ENCODE measurements around the gene NPFF. TPM values are rescaled to one million over a fixed set of nuclear protein-coding genes. Genes with fewer than 3 reads are reported as not detected.

NPFF gene
- total RNA-seq, 2 experiments from 2014 or later, result not detected

DNA sequence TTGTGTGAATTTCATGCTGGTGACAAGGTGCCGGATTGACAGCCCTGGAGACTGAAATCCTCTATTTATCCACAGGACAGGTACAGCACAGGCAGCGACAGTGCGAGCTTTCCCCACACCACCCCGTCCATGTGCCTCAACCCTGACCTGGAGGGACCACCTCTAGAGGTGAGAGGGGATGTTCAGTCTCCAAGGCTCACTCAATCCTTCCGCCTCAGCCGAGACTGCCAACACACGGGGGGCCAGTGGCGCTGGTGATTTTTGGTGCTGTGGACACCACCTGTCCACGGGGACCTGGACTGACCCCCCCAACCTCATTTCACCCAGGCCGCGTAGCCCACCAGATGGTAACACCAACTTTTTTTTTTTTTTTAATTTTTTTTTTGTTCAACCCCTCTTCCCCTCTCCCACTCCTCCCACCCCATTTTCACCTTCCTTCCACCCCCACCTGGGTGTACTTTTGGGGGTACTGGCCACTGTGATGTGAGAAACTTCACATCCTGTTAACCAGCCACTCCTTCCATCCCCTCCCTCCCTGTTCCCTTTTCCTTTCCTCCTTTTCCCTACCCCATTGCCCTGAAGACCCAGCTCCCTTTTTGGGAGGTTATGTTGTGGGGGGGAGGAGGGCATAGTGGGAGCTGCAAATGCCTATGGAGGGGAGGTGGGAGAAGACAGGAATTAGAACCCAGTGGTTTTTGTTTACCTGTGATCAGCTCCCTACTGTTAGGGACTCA is 42.4 kb downstream of the NPFF start:
- peaks cover 100% of the 10 kb centered on the region for H3K36me3 Mint-ChIP-seq (ENCODE audit: low read depth)
- H3K4me1 Mint-ChIP-seq (ENCODE audit: low read depth), result peaks cover 53% of the 10 kb centered on the region

DNA sequence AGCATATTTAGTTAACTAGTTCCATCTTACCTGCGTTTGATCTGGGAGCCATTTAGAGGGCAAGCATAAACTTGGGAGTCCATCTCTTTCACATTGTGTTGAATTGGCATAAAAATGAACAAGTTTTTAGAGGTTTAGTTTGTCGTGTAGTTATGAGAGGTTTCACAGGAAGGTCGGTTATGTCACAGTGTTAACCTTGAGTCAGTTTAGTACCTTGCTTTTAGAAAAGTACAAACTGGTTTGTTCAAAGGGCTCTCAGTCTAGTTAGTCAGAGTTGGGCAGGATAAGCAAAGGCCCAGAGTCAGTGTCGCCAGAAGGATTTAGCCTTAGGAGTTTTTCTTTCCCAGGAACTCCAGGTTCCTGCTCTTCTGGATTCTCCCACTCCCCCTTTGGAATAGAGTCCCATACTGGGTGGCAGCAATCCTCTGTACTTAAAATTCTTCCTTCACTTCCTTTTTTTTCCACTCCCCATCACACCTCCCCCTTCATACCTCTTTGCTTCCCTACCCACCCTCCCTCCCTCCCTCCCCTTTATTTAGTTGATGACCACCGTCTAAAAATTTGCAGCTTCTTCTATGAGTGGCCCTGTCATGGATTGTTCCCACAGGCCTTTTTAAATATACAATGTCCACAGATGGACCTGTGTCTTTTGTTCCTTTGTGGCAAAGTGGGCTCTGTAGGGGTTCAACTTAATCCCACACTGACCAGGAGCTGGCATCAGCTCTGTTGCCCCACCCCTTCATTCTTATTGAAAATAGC is 43.3 kb downstream of the NPFF start:
- peaks cover 57% of the 10 kb centered on the region for H3K4me1 Mint-ChIP-seq (ENCODE audit: low read depth)
- Histone ChIP-seq H3K4me3 (ENCODE audit: low read length) (no peak overlapping the region), H3K9me3 (ENCODE audit: control insufficient read depth in 1 of 2, insufficient read depth in 1 of 2, low read length in 2 of 2) (no peaks in the 10 kb centered on the region), H3K4me1 (ENCODE audit: insufficient read depth, low read length) (peaks cover 9% of the 10 kb centered on the region), H3K27me3 (ENCODE audit: control insufficient read depth in 1 of 2, insufficient read depth in 2 of 2, low read length in 2 of 2) (no peaks in the 10 kb centered on the region), H3K27ac (ENCODE audit: low read depth in 1 of 2, low read length in 2 of 2) (no peak overlapping the region), H3K36me3 (ENCODE audit: insufficient read depth, low read length) (peaks cover 100% of the 10 kb centered on the region)
- ATAC-seq (ENCODE audit: poor library complexity) (no peak), DNase-seq (no peak)
- intact Hi-C loops (cut with DNase I, micrococcal nuclease), result no loop called here
- ChIA-PET CTCF (no interaction called here), POLR2A (no interaction called here)
- peak overlapping the region; percentile 10 for H3K27ac Mint-ChIP-seq
- H3K27me3 Mint-ChIP-seq, result no peaks in the 10 kb centered on the region
- TF ChIP-seq, protein P1, sequence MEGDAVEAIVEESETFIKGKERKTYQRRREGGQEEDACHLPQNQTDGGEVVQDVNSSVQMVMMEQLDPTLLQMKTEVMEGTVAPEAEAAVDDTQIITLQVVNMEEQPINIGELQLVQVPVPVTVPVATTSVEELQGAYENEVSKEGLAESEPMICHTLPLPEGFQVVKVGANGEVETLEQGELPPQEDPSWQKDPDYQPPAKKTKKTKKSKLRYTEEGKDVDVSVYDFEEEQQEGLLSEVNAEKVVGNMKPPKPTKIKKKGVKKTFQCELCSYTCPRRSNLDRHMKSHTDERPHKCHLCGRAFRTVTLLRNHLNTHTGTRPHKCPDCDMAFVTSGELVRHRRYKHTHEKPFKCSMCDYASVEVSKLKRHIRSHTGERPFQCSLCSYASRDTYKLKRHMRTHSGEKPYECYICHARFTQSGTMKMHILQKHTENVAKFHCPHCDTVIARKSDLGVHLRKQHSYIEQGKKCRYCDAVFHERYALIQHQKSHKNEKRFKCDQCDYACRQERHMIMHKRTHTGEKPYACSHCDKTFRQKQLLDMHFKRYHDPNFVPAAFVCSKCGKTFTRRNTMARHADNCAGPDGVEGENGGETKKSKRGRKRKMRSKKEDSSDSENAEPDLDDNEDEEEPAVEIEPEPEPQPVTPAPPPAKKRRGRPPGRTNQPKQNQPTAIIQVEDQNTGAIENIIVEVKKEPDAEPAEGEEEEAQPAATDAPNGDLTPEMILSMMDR (IDR thresholded peaks at IDR 0.05), result no peak
- no peak overlapping the region for H3K4me3 Mint-ChIP-seq
- H3K9me3 Mint-ChIP-seq, result no peaks in the 10 kb centered on the region
- peaks cover 100% of the 10 kb centered on the region for H3K36me3 Mint-ChIP-seq (ENCODE audit: low read depth)

More for the DNA sequence above, 42.4 kb downstream of the NPFF start:
- H3K27me3 Mint-ChIP-seq, result no peaks in the 10 kb centered on the region
- intact Hi-C loops (cut with DNase I, micrococcal nuclease), result no loop called here
- H3K27ac ChIP-seq (ENCODE audit: low read depth in 1 of 2, low read length in 2 of 2), result no peak overlapping the region
- peaks cover 100% of the 10 kb centered on the region for H3K36me3 ChIP-seq (ENCODE audit: insufficient read depth, low read length)
- H3K27me3 ChIP-seq (ENCODE audit: control insufficient read depth in 1 of 2, insufficient read depth in 2 of 2, low read length in 2 of 2), result no peaks in the 10 kb centered on the region
- H3K4me1 ChIP-seq (ENCODE audit: insufficient read depth, low read length), result peaks cover 12% of the 10 kb centered on the region
- no peak overlapping the region for H3K4me3 Mint-ChIP-seq
- H3K9me3 Mint-ChIP-seq, result no peaks in the 10 kb centered on the region
- no peak for DNase-seq
- no peak overlapping the region for H3K4me3 ChIP-seq (ENCODE audit: low read length)
- no peaks in the 10 kb centered on the region for H3K9me3 ChIP-seq (ENCODE audit: control insufficient read depth in 1 of 2, insufficient read depth in 1 of 2, low read length in 2 of 2)
- TF ChIP-seq, protein P1 (IDR thresholded peaks at IDR 0.05), result no peak
- POLR2A ChIA-PET, result interaction anchor here (0.9 to 1.4 kb wide), 2 partner anchors 8 to 44 kb away, joined by 3 to 4 read pairs; no protein-coding TSS in a partner anchor
- H3K27ac Mint-ChIP-seq, result peak overlapping the region; percentile 36
- CTCF ChIA-PET, result no interaction called here
- no peak for ATAC-seq (ENCODE audit: poor library complexity)

DNA sequence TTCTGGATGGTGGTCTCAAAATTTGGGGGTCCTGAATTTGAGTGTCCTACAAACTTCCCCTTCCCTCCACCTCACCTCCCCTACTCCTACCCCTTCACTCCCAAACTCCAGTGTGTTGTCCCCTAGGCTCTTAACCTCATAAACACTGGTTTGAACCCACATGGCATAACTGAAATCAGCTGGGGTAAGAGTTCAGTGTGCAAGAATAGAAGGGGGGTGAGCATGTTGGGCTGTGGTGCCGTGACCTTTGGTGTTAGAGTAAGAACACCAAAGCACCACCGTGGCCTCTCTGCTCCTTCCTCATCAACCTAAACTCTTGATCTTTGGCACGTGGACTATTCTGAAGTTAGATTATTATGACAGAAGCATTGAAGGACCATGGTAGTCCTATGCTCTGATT is 44.3 kb downstream of the NPFF start:
- intact Hi-C loops (cut with DNase I, micrococcal nuclease), result no loop called here
- Mint-ChIP-seq H3K36me3 (ENCODE audit: low read depth) (peaks cover 100% of the 10 kb centered on the region), H3K4me1 (ENCODE audit: low read depth) (peaks cover 50% of the 10 kb centered on the region), H3K4me3 (no peak overlapping the region), H3K27ac (peak overlapping the region; percentile 30), H3K27me3 (no peaks in the 10 kb centered on the region), H3K9me3 (no peaks in the 10 kb centered on the region)
- TF ChIP-seq, protein P1 (IDR thresholded peaks at IDR 0.05), result no peak
- H3K27me3 ChIP-seq (ENCODE audit: control insufficient read depth in 1 of 2, insufficient read depth in 2 of 2, low read length in 2 of 2), result no peaks in the 10 kb centered on the region
- peaks cover 98% of the 10 kb centered on the region for H3K36me3 ChIP-seq (ENCODE audit: insufficient read depth, low read length)
- H3K4me3 ChIP-seq (ENCODE audit: low read length), result no peak overlapping the region
- DNase-seq, result no peak
- ChIA-PET CTCF (no interaction called here), POLR2A (interaction anchor here (1.3 kb wide), 1 partner anchor 38 kb away, joined by 4 read pairs; the partner anchor contains the start of gene TARBP2)
- H3K27ac ChIP-seq (ENCODE audit: low read depth in 1 of 2, low read length in 2 of 2), result no peak overlapping the region
- peaks cover 9% of the 10 kb centered on the region for H3K4me1 ChIP-seq (ENCODE audit: insufficient read depth, low read length)
- ATAC-seq (ENCODE audit: poor library complexity), result no peak
- H3K9me3 ChIP-seq (ENCODE audit: control insufficient read depth in 1 of 2, insufficient read depth in 1 of 2, low read length in 2 of 2), result no peaks in the 10 kb centered on the region

All from CD4-positive, alpha-beta T cell (primary cell).